MCF 10A (cell line): ENCODE data around the gene CD83. TPM values are rescaled to one million over a fixed set of nuclear protein-coding genes. Genes with fewer than 3 reads are reported as not detected.

Experiments used
- BruUV-seq: library from RNA; stranded (reverse); fragments of 400-500 nt; replicated peaks from 2 replicates; lab custom pipeline; 2021; lab: Mats Ljungman, UMichigan
- CTCF ChIA-PET: fragments of 300-600 bp; sonication (Branson Sonifier 250); formaldehyde crosslinking; extraction: SDS; loops from one replicate; lab custom pipeline; 2021; ENCODE audit warnings: antibody characterized with exemption, inconsistent platforms; lab: Yijun Ruan, JAX
- POLR2A ChIA-PET: fragments of 300-600, 350-650 bp; sonication (Branson Sonifier 250); formaldehyde crosslinking; extraction: SDS; loops from one replicate; lab custom pipeline; 2020; ENCODE audit warnings: antibody characterized with exemption, inconsistent platforms; lab: Yijun Ruan, JAX
- DNase-seq: peaks from one replicate; pipeline ENCODE4 v3.0.0-alpha.2; 2018; ENCODE audit not compliant: unreplicated experiment
- H3K27ac Mint-ChIP-seq: one replicate; pipeline ENCODE4 v1.8.0; 2022; ENCODE audit warnings: mild to moderate bottlenecking, low read depth, mixed read lengths; ENCODE audit not compliant: unreplicated experiment
- H3K27me3 Mint-ChIP-seq: one replicate; pipeline ENCODE4 v1.8.0; 2022; ENCODE audit warnings: mixed read lengths; ENCODE audit not compliant: insufficient read depth, unreplicated experiment
- H3K36me3 Mint-ChIP-seq: one replicate; pipeline ENCODE4 v1.8.0; 2022; ENCODE audit warnings: mild to moderate bottlenecking, moderate library complexity, mixed read lengths; ENCODE audit not compliant: insufficient read depth, unreplicated experiment
- H3K4me1 Mint-ChIP-seq: one replicate; pipeline ENCODE4 v1.8.0; 2022; ENCODE audit warnings: mixed read lengths; ENCODE audit not compliant: insufficient read depth, unreplicated experiment
- H3K4me3 Mint-ChIP-seq: one replicate; pipeline ENCODE4 v1.8.0; 2022; ENCODE audit warnings: mild to moderate bottlenecking, moderate library complexity, mixed read lengths; ENCODE audit not compliant: unreplicated experiment
- H3K9me3 Mint-ChIP-seq: one replicate; pipeline ENCODE4 v1.8.0; 2022; ENCODE audit warnings: mixed read lengths; ENCODE audit not compliant: unreplicated experiment
- CTCF ChIP-seq: fragments of 200-600 bp; IDR thresholded peaks from one replicate; pipeline ENCODE4 v1.8.0; 2022; ENCODE audit warnings: antibody characterized with exemption, mild to moderate bottlenecking; ENCODE audit not compliant: unreplicated experiment
- intact Hi-C: fragments of 100-400 bp; cut with micrococcal nuclease; formaldehyde crosslinking; loops from 2 replicates; pipeline ENCODE4 v1.14.1; 2022
- total RNA-seq: library from RNA; stranded (reverse); gene quantifications from 2 replicates; pipeline ENCODE4 v1.2.3, GENCODE V29; 2022

Gene CD83
- total RNA-seq, 1 experiment from 2014 or later: 1.7 TPM

GRCh38 chr6:14141351-14142062, 23.9 kb downstream of the CD83 start:
- Mint-ChIP-seq H3K27ac (no peak overlapping the region), H3K9me3 (no peaks in the 10 kb centered on the region), H3K27me3 (no peaks in the 10 kb centered on the region), H3K4me3 (no peak overlapping the region), H3K4me1 (no peaks in the 10 kb centered on the region), H3K36me3 (no peaks in the 10 kb centered on the region)
- CTCF ChIA-PET: interaction anchor here (0.6 to 7.4 kb wide), 3 partner anchors 75 to 346 kb away, joined by 3 to 70 read pairs (median 3); no protein-coding TSS in a partner anchor
- no TSS peak for BruUV-seq
- TF ChIP-seq CTCF: no peak
- no peak for DNase-seq
- POLR2A ChIA-PET: interaction anchor here (0.6 kb wide), 1 partner anchor 297 kb away, joined by 3 read pairs; no protein-coding TSS in a partner anchor
- intact Hi-C loops: no loop called here

- Mint-ChIP-seq H3K4me3 (no peak overlapping the region), H3K4me1 (no peaks in the 10 kb centered on the region), H3K36me3 (no peaks in the 10 kb centered on the region), H3K27ac (no peak overlapping the region), H3K27me3 (no peaks in the 10 kb centered on the region), H3K9me3 (no peaks in the 10 kb centered on the region)
- DNase-seq: no peak
- CTCF ChIA-PET: interaction anchor here (0.6 to 7.4 kb wide), 6 partner anchors 16 to 805 kb away, joined by 3 to 70 read pairs (median 3); no protein-coding TSS in a partner anchor
- intact Hi-C loops: no loop called here
- POLR2A ChIA-PET: interaction anchor here (0.6 kb wide), 1 partner anchor 297 kb away, joined by 3 read pairs; no protein-coding TSS in a partner anchor
- TF ChIP-seq CTCF: no peak
- no TSS peak for BruUV-seq
These were observed 24.5 kb downstream of the CD83 start for GRCh38 chr6:14142063-14142450.

DNA sequence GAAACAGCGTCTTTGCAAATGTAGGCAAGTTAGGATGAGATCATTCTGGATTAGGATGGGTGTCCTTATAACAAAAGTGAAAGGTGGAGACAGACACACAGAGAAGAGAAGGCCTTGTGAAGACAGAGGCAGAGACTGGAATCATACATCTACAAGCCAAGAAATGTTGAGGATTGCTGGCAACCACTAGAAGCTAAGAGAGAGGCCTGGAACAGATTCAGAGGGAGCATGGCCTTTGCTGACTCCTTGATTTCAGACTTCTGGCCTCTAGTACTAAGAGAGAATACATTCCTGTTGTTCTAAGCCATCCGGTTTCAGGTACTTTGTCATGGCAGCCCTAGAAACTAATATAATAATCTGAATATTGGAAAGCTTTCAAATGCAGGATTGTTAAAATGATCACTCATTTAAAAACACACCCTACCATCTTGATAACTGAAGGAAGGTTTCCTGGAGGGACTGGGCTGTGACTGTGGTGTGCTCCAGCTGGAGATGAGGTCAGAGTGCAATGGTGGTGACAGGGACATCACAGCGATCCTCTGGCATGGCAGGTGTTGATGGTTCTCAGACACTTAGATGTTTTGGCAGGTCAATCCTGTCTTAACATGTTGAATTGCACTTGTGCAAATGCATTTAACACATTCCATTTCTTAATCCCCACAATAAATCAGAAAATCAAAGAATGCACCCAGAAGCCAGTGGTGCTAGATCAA, 25.1 kb downstream of the CD83 start:
- BruUV-seq: no TSS peak
- H3K36me3 Mint-ChIP-seq: no peaks in the 10 kb centered on the region
- no peak for TF ChIP-seq CTCF
- no peaks in the 10 kb centered on the region for H3K9me3 Mint-ChIP-seq
- DNase-seq: no peak
- H3K27me3 Mint-ChIP-seq: no peaks in the 10 kb centered on the region
- ChIA-PET POLR2A (no interaction called here), CTCF (interaction anchor here (0.6 to 7.4 kb wide), 9 partner anchors 15 to 1971 kb away, joined by 3 to 70 read pairs (median 3); no protein-coding TSS in a partner anchor)
- H3K4me3 Mint-ChIP-seq: no peak overlapping the region
- H3K27ac Mint-ChIP-seq: no peak overlapping the region
- no peaks in the 10 kb centered on the region for H3K4me1 Mint-ChIP-seq
- intact Hi-C loops: no loop called here

GRCh38 chr6:14143305-14143704, 25.7 kb downstream of the CD83 start:
- Mint-ChIP-seq H3K9me3 (no peaks in the 10 kb centered on the region), H3K27ac (no peak overlapping the region), H3K4me1 (no peaks in the 10 kb centered on the region), H3K27me3 (no peaks in the 10 kb centered on the region), H3K36me3 (no peaks in the 10 kb centered on the region), H3K4me3 (no peak overlapping the region)
- ChIA-PET POLR2A (no interaction called here), CTCF (interaction anchor here (0.6 to 7.4 kb wide), 18 partner anchors 9 to 1970 kb away, joined by 3 to 70 read pairs (median 5); no protein-coding TSS in a partner anchor)
- intact Hi-C loops: no loop called here
- no peak for DNase-seq
- BruUV-seq: no TSS peak
- no peak for TF ChIP-seq CTCF
